Neural progenitor cell (in vitro differentiated cells): ENCODE results near the gene EPHB6. TPM values are rescaled to one million over a fixed set of nuclear protein-coding genes. Genes with fewer than 3 reads are reported as not detected.

Experiments
- DNase-seq: peaks from one replicate; pipeline ENCODE4 v3.0.0-alpha.2; 2016; ENCODE audit warnings: low spot score
- H2AFZ ChIP-seq: fragments of 200-600 bp; sonication (generic); replicated peaks from 2 replicates; pipeline ENCODE4 v1.6.1; 2016; ENCODE audit warnings: antibody characterized with exemption
- H3F3A ChIP-seq: fragments of 200-600 bp; sonication (generic); 2 replicates; pipeline ENCODE4 v1.6.1; 2016; ENCODE audit warnings: antibody characterized with exemption, low read depth
- H3K27ac ChIP-seq: fragments of 200-600 bp; sonication (generic); 2 replicates; pipeline ENCODE4 v1.5.1; 2016; ENCODE audit warnings: mild to moderate bottlenecking
- H3K27me3 ChIP-seq: fragments of 200-600 bp; sonication (generic); 2 replicates; pipeline ENCODE4 v1.6.1; 2016; ENCODE audit warnings: mild to moderate bottlenecking, moderate library complexity
- H3K36me3 ChIP-seq: fragments of 200-600 bp; sonication (generic); 2 replicates; pipeline ENCODE4 v1.5.1; 2016
- H3K4me1 ChIP-seq: fragments of 200-600 bp; sonication (generic); 2 replicates; pipeline ENCODE4 v1.6.1; 2016; ENCODE audit warnings: mixed run types
- H3K4me2 ChIP-seq: fragments of 200-600 bp; sonication (generic); 2 replicates; pipeline ENCODE4 v1.6.1; 2016
- H3K4me3 ChIP-seq: fragments of 200-600 bp; sonication (generic); 2 replicates; pipeline ENCODE4 v1.5.1; 2016
- H3K79me2 ChIP-seq: fragments of 200-600 bp; sonication (generic); 2 replicates; pipeline ENCODE4 v1.6.1; 2016; ENCODE audit warnings: low read depth
- H3K9ac ChIP-seq: fragments of 200-600 bp; sonication (generic); 2 replicates; pipeline ENCODE4 v1.6.1; 2016
- H3K9me3 ChIP-seq: fragments of 200-600 bp; sonication (generic); 2 replicates; pipeline ENCODE4 v1.5.1; 2016; ENCODE audit warnings: low read depth
- H4K20me1 ChIP-seq: fragments of 200-600 bp; sonication (generic); 2 replicates; pipeline ENCODE4 v1.6.1; 2016; ENCODE audit warnings: low read depth
- H3K27ac Mint-ChIP-seq: 3 replicates; pipeline ENCODE4 v1.8.0; 2021; ENCODE audit warnings: mixed read lengths
- H3K27me3 Mint-ChIP-seq: 2 replicates; pipeline ENCODE4 v1.8.0; 2022; ENCODE audit warnings: low read depth, mild to moderate bottlenecking, inconsistent platforms, moderate library complexity, mixed read lengths; ENCODE audit not compliant: insufficient read depth
- H3K36me3 Mint-ChIP-seq: 3 replicates; pipeline ENCODE4 v1.8.0; 2021; ENCODE audit warnings: mixed read lengths
- H3K4me1 Mint-ChIP-seq: 3 replicates; pipeline ENCODE4 v1.8.0; 2021; ENCODE audit warnings: mixed read lengths
- H3K4me3 Mint-ChIP-seq: 3 replicates; pipeline ENCODE4 v1.8.0; 2021; ENCODE audit warnings: mild to moderate bottlenecking, moderate library complexity, mixed read lengths
- H3K9me3 Mint-ChIP-seq: 3 replicates; pipeline ENCODE4 v1.8.0; 2020; ENCODE audit warnings: mixed read lengths
- EZH2 ChIP-seq: fragments of 200-600 bp; sonication (generic); IDR thresholded peaks from 2 replicates; pipeline ENCODE4 v1.6.1; 2017; ENCODE audit warnings: antibody characterized with exemption, mild to moderate bottlenecking, moderate library complexity
- EZH2phosphoT487 ChIP-seq: fragments of 200-600 bp; sonication (generic); IDR thresholded peaks from 2 replicates; pipeline ENCODE4 v1.6.1; 2017; ENCODE audit warnings: antibody characterized with exemption
- total RNA-seq: library from RNA; depleted of rRNA; stranded (reverse); fragments of >200 nt; gene quantifications from 2 replicates; pipeline ENCODE4 v1.2.3, GENCODE V29; 2015; ENCODE audit warnings: low replicate concordance
- TF ChIP-seq, protein P1 (sequence below): fragments of 200-600 bp; sonication (generic); IDR thresholded peaks from 2 replicates; pipeline ENCODE4 v1.5.1; 2017; ENCODE audit warnings: antibody characterized with exemption, mild to moderate bottlenecking

The EPHB6 gene
- total RNA-seq, 1 donor from 2014 or later: 4.8 TPM

DNA sequence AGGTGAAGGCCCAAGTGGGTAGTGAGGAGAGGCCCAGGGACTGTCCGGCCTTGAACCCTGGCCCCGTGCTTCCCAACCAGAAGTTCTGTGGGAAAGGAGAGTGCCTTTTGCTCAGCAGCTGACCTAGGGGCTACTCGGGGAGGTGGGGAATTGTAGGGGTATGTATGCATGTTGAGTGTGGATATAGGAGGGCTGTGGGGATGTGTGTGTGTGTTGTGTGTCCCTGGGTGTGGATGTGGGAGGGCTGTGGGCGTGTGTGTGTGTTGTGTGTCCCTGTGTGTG is 12.2 kb downstream of the EPHB6 start:
- no peak overlapping the region for H3K4me3 Mint-ChIP-seq
- no peaks in the 10 kb centered on the region for H3K9me3 Mint-ChIP-seq
- no peak for DNase-seq
- H3K4me1 Mint-ChIP-seq: peaks cover 2% of the 10 kb centered on the region
- H3K36me3 ChIP-seq: no peaks in the 10 kb centered on the region
- H3K27ac ChIP-seq: no peak overlapping the region
- H4K20me1 ChIP-seq: no peaks in the 10 kb centered on the region
- H2AFZ ChIP-seq: no peak overlapping the region
- H3K79me2 ChIP-seq: no peaks in the 10 kb centered on the region
- H3K4me1 ChIP-seq: no peaks in the 10 kb centered on the region
- no peak for TF ChIP-seq EZH2phosphoT487
- TF ChIP-seq, protein P1, sequence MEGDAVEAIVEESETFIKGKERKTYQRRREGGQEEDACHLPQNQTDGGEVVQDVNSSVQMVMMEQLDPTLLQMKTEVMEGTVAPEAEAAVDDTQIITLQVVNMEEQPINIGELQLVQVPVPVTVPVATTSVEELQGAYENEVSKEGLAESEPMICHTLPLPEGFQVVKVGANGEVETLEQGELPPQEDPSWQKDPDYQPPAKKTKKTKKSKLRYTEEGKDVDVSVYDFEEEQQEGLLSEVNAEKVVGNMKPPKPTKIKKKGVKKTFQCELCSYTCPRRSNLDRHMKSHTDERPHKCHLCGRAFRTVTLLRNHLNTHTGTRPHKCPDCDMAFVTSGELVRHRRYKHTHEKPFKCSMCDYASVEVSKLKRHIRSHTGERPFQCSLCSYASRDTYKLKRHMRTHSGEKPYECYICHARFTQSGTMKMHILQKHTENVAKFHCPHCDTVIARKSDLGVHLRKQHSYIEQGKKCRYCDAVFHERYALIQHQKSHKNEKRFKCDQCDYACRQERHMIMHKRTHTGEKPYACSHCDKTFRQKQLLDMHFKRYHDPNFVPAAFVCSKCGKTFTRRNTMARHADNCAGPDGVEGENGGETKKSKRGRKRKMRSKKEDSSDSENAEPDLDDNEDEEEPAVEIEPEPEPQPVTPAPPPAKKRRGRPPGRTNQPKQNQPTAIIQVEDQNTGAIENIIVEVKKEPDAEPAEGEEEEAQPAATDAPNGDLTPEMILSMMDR: no peak
- no peak for TF ChIP-seq EZH2
- H3F3A ChIP-seq: no peaks in the 10 kb centered on the region
- peak overlapping the region; percentile 63 for H3K27ac Mint-ChIP-seq
- H3K27me3 ChIP-seq: no peaks in the 10 kb centered on the region
- H3K9me3 ChIP-seq: no peaks in the 10 kb centered on the region
- H3K27me3 Mint-ChIP-seq: peaks cover 7% of the 10 kb centered on the region
- no peak overlapping the region for H3K4me2 ChIP-seq
- H3K4me3 ChIP-seq: no peak overlapping the region
- no peak overlapping the region for H3K9ac ChIP-seq
- H3K36me3 Mint-ChIP-seq: peaks cover 3% of the 10 kb centered on the region

DNA sequence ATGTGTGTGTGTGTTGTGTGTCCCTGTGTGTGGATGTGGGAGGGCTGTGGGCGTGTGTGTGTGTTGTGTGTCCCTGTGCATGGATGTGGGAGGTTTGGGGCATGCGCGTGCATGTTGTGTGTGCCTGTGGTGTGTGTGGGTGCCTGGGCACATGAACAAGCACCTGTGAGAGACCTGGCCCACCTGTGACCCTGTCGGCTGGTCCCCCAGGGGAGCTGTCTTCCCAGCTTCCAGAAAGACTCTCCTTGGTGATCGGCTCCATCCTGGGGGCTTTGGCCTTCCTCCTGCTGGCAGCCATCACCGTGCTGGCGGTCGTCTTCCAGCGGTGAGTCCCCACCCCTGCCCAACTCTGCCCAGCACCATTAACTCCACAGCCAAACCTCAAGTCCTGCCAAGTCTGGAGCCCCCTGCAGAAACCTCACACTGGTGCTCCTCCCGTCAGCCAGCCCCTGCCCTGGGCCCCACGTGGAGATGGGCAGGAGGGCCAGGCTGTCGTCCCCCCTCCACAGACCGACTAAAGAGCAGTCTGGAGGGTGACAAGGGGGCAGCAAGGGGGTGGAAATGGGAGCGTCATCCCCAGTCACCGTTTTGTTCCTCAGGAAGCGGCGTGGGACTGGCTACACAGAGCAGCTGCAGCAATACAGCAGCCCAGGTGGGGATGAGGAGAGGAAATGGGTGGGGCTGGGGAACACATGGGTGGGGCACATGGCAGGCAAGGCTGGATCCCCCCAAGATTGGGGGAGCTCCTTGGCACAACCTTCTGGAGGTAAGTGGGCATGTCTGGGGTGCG is 12.7 kb downstream of the EPHB6 start:
- DNase-seq: no peak
- Histone ChIP-seq H2AFZ (no peak overlapping the region), H3K79me2 (no peaks in the 10 kb centered on the region), H3K4me2 (no peak overlapping the region), H3K27me3 (no peaks in the 10 kb centered on the region), H3K27ac (no peak overlapping the region), H3K4me1 (no peaks in the 10 kb centered on the region), H3K36me3 (no peaks in the 10 kb centered on the region), H4K20me1 (no peaks in the 10 kb centered on the region), H3K4me3 (no peak overlapping the region), H3K9me3 (no peaks in the 10 kb centered on the region), H3F3A (no peaks in the 10 kb centered on the region), H3K9ac (no peak overlapping the region)
- H3K4me1 Mint-ChIP-seq: no peaks in the 10 kb centered on the region
- H3K36me3 Mint-ChIP-seq: peaks cover 3% of the 10 kb centered on the region
- H3K4me3 Mint-ChIP-seq: no peak overlapping the region
- no peaks in the 10 kb centered on the region for H3K9me3 Mint-ChIP-seq
- peak overlapping the region; percentile 63 for H3K27ac Mint-ChIP-seq
- peaks cover 7% of the 10 kb centered on the region for H3K27me3 Mint-ChIP-seq
- TF ChIP-seq, protein P1: no peak
- TF ChIP-seq EZH2 (no peak), EZH2phosphoT487 (no peak)

DNA sequence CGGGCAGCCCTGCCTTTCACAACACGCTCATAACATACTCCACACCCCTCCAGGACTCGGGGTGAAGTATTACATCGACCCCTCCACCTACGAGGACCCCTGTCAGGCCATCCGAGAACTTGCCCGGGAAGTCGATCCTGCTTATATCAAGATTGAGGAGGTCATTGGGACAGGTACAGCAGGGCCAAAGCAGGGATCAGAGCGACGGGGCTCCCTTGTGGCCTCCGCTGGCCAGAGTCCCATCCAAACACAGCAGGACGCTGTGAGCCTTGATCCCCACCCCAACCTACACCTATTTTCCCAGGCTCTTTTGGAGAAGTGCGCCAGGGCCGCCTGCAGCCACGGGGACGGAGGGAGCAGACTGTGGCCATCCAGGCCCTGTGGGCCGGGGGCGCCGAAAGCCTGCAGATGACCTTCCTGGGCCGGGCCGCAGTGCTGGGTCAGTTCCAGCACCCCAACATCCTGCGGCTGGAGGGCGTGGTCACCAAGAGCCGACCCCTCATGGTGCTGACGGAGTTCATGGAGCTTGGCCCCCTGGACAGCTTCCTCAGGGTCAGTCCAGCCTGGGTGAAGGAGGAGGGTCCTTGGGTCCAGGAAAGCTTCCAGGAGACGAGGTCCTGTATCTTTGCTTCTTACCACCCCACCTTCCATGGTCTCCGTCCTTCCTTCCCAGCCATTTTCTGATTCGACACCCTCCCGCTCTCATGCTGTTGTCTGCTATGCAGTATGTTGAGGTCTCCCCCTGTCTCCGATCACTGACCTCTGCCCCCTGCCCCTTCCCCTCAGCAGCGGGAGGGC is 13.5 kb downstream of the EPHB6 start:
- Histone ChIP-seq H3K79me2 (no peaks in the 10 kb centered on the region), H3K27me3 (no peaks in the 10 kb centered on the region), H3K9me3 (no peaks in the 10 kb centered on the region), H3K27ac (no peak overlapping the region), H3F3A (no peaks in the 10 kb centered on the region), H3K4me1 (no peaks in the 10 kb centered on the region), H3K4me2 (no peak overlapping the region), H3K36me3 (no peaks in the 10 kb centered on the region), H3K4me3 (no peak overlapping the region), H3K9ac (no peak overlapping the region), H2AFZ (no peak overlapping the region), H4K20me1 (no peaks in the 10 kb centered on the region)
- no peak for DNase-seq
- TF ChIP-seq, protein P1: no peak
- TF ChIP-seq EZH2 (no peak), EZH2phosphoT487 (no peak)
- Mint-ChIP-seq H3K27me3 (peaks cover 6% of the 10 kb centered on the region), H3K36me3 (peaks cover 3% of the 10 kb centered on the region), H3K27ac (no peak overlapping the region), H3K4me3 (no peak overlapping the region), H3K4me1 (no peaks in the 10 kb centered on the region), H3K9me3 (no peaks in the 10 kb centered on the region)
